ENCODE data around the gene CATSPER1.

CATSPER1 gene

GRCh38 chr11:65978391-65979238, 47.7 kb downstream of the CATSPER1 start:
- Mint-ChIP-seq H3K4me3 (no peak overlapping the region), H3K4me1 (peaks cover 13% of the 10 kb centered on the region), H3K9me3 (no peaks in the 10 kb centered on the region), H3K36me3 (peaks cover 63% of the 10 kb centered on the region), H3K27ac (no peak overlapping the region)
- no peak for ATAC-seq
- no peak for DNase-seq (ENCODE audit: low spot score in 2 of 2)

GRCh38 chr11:65977621-65978390, 48.5 kb downstream of the CATSPER1 start:
- peak overlapping the region; percentile 81 for H3K27ac Mint-ChIP-seq
- ATAC-seq (no peak), DNase-seq (ENCODE audit: low spot score in 2 of 2) (no peak)
- peaks cover 71% of the 10 kb centered on the region for H3K36me3 Mint-ChIP-seq
- no peaks in the 10 kb centered on the region for H3K9me3 Mint-ChIP-seq
- no peak overlapping the region for H3K4me3 Mint-ChIP-seq
- H3K4me1 Mint-ChIP-seq: peaks cover 13% of the 10 kb centered on the region

GRCh38 chr11:65976216-65977176, 49.8 kb downstream of the CATSPER1 start:
- no peak for ATAC-seq
- Mint-ChIP-seq H3K27ac (peak overlapping the region; percentile 81), H3K36me3 (peaks cover 82% of the 10 kb centered on the region), H3K4me3 (no peak overlapping the region), H3K9me3 (no peaks in the 10 kb centered on the region), H3K4me1 (peaks cover 13% of the 10 kb centered on the region)
- no peak for DNase-seq (ENCODE audit: low spot score in 2 of 2)

GRCh38 chr11:65975771-65976170, 50.5 kb downstream of the CATSPER1 start:
- ATAC-seq: no peak
- Mint-ChIP-seq H3K27ac (peak overlapping the region; percentile 77), H3K4me3 (no peak overlapping the region), H3K36me3 (peaks cover 76% of the 10 kb centered on the region), H3K9me3 (no peaks in the 10 kb centered on the region), H3K4me1 (peaks cover 13% of the 10 kb centered on the region)
- no peak for DNase-seq (ENCODE audit: low spot score in 2 of 2)

GRCh38 chr11:65973439-65974110, 52.7 kb downstream of the CATSPER1 start:
- no peak overlapping the region for H3K27ac Mint-ChIP-seq
- DNase-seq (ENCODE audit: low spot score in 2 of 2): no peak

GRCh38 chr11:65972116-65972515, 54.2 kb downstream of the CATSPER1 start:
- Mint-ChIP-seq H3K36me3 (peaks cover 90% of the 10 kb centered on the region), H3K27ac (no peak overlapping the region), H3K9me3 (no peaks in the 10 kb centered on the region), H3K4me3 (no peak overlapping the region), H3K4me1 (peaks cover 29% of the 10 kb centered on the region)
- DNase-seq (ENCODE audit: low spot score in 2 of 2) (no peak), ATAC-seq (no peak)

More at GRCh38 chr11:65973439-65974110, 52.7 kb downstream of the CATSPER1 start:
- peaks cover 84% of the 10 kb centered on the region for H3K36me3 Mint-ChIP-seq
- H3K4me3 Mint-ChIP-seq: no peak overlapping the region
- no peak for ATAC-seq
- no peaks in the 10 kb centered on the region for H3K9me3 Mint-ChIP-seq
- H3K4me1 Mint-ChIP-seq: peaks cover 24% of the 10 kb centered on the region

GRCh38 chr11:65968600-65969482, 57.4 kb downstream of the CATSPER1 start:
- DNase-seq (ENCODE audit: low spot score in 2 of 2) (no peak), ATAC-seq (no peak)
- Mint-ChIP-seq H3K4me3 (no peak overlapping the region), H3K27ac (peak overlapping the region; percentile 35), H3K36me3 (peaks cover 90% of the 10 kb centered on the region), H3K4me1 (peaks cover 31% of the 10 kb centered on the region), H3K9me3 (no peaks in the 10 kb centered on the region)

GRCh38 chr11:65967329-65967934, 58.8 kb downstream of the CATSPER1 start:
- Mint-ChIP-seq H3K4me3 (no peak overlapping the region), H3K27ac (no peak overlapping the region), H3K36me3 (peaks cover 90% of the 10 kb centered on the region), H3K4me1 (peaks cover 45% of the 10 kb centered on the region), H3K9me3 (no peaks in the 10 kb centered on the region)
- ATAC-seq (peak; percentile 19), DNase-seq (ENCODE audit: low spot score in 2 of 2) (no peak)
